Smooth muscle cell of the brain vasculature (primary cell): ENCODE measurements around the gene CD300H.

ENCODE experiments used
- DNase-seq: peaks from one replicate; pipeline ENCODE4 v3.0.0-alpha.2; 2012; ENCODE audit warnings: low read depth, low spot score

CD300H gene

DNA sequence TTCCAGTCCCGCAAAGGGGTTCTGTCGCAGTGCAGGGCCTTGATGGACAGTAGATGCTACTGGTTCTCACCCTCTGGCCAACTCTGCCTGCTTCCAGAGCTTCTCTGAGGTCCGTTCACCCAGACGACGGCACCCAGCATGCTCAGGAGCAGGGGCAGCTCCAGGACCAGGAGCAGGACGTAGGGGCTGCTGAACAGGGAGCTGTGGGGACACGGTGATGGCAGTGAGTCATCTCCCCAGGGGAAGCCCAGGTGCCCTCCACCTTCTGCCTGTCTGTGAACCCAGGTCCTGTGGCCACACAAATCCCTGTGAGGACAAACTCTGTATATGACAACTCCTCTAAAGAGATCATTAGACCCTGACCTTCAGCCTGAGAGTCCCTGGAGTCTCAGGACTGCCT is 18.0 kb downstream of the CD300H start:
- no peak for DNase-seq

DNA sequence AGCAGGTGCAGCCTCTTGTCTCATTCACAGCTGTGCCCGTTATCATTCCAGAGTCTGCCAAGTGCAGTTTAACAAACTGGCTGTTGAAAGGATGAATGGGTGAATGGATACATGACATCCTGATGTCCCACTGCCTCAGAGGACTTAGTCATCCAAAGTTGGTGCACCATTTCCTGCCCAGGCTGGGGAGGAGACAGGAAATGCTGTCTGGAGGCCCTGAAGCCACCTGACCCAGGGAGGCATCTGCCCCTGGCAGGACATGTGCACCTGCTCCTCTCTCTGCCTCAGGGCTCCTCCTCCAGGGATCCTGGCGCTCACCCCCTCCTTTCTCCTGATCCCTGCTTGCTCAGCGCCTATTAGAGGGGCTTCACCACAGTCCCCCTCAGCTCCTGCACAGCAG is 19.6 kb downstream of the CD300H start:
- no peak for DNase-seq

DNA sequence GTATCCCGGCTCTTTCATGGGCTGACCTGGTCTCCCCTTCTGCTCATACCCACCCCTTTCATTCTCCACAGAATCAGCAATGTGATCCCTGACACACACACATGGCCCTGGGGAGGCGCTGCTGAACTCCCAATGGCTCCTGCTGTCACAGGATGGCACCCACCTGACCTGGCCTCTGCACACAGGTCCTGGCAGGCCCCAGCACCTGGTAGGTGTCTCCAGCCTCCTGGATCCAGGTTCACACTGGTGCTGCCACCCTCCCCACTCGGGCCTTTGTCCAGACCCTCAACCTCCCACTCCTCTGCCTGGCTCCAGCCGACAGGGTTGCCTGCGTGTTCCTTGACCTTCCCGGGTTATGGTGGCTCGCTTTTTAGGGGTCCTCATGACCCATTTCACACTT is 20.0 kb downstream of the CD300H start:
- DNase-seq, result no peak

DNA sequence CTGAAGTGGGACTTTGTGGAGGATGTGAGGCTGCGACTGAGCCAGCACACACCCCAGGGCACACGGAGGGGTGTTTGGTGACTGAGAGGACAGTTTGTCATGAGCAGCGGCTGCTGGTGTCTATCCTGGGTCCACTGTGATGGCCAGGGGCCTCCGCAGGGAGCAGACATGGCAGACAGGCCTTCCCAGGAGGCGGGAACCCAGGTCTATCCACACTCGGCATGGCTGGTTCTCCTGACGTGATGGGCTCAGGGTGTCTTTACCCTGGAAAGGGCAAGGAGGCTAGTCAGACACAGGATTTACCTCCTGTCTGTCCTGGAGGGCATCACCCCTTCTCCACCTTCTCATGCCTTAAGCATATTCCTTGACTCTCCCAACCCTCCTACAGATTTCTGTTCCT is 20.7 kb downstream of the CD300H start:
- DNase-seq, result no peak

DNA sequence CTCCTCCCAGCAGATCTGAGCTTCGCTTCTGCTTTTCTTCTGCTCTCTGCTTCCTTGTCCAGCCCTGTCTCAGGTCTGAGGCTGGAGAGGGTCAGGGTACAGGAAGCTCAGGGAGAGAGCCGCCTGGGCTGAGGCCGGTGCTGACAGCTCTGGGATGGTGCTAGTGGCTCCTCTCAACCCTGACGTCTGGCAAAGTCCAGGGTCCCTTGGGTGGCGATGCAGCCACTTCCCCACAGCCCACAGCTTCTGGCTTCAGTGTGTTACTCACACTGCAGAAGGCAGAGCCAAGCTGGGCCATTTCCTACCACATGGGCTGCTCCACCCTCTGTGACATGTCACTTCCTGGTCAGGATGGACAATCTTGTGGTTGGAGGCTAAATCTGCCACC is 21.5 kb downstream of the CD300H start, which contains the start of gene CD300C:
TSS of gene CD300C (minus strand) at position 273 of the 388 bp plus-strand sequence. CDS start 333 bp downstream, outside the sequence.
- DNase-seq, result no peak

DNA sequence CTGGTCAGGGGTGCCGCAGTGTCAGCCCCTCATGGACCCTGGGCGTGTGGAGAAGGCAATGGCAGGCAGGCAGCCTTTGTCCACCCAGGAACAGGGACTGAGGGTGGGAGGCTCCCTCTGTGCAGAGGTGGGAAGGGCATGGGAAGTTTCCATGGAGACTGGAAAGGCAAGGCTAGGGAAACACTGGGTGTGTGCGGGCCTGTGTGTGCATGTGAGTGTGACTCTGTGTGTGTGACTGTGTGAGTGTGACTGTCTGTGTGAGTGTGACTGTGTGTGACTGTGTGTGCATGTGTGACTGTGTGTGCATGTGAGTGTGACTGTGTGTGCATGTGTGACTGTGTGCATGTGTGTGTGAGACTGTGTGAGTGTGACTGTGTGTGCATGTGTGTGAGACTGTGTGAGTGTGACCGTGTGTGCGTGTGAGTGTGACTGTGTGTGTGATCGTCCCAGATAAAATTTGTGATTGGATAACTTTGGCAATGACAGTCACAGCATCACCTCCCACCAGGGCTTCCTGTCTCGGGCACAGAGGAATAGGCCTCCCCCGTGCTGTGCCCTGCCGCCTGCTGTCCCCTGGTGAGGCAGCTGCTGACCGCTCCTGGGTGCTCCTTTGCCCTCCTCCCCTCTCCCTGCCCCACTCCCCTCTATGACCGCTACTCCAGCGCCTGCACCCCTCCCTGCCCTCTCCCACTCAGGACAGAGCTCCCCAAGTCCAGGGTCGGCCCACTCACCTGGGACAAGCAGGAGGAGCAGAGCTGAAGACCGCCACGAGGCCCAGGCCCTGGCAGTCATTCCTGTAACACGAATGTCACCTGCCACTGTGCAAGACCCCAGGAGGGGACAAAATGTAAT is 22.1 kb downstream of the CD300H start:
- no peak for DNase-seq

DNA sequence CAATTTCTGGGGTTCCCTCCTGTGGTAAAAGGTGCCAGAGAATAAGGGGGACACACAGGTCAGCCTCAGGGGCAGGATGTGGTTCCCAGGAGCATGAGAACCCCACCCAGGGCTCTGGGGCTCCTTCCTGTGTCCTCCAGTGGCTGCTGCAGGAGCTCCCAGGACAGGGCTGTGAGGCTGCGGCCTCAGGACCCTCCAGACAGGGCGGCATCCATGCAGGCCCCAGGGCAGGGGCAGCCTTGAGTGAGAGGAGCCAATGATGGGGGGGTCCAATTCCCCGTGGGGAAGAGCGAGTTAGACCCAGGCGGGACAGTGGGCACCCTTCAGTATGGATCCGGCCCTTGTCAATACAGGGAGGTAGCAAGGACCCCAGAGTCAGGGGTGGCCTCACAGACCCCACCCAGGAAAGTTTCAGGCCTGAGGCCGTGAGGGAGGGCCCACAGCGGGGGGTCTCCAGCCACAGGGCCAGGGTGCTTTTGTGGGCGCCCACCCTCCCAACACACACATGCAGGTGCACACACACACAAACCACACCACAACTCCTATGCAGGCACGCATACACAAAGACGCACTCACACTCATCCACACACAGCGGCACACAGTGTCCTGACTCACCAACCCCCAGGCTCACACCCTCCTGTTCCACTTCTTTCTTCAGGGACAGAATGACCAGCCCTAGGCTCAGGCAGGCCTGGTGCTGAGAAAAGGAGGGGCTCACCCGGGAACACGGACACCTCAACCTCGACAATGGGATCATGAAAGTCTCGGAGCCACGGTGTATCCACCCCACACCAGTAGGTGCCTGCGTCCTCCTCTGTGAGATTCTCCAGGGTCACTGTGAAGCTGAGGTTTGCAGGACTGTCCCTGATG is 23.2 kb downstream of the CD300H start:
- no peak for DNase-seq

DNA sequence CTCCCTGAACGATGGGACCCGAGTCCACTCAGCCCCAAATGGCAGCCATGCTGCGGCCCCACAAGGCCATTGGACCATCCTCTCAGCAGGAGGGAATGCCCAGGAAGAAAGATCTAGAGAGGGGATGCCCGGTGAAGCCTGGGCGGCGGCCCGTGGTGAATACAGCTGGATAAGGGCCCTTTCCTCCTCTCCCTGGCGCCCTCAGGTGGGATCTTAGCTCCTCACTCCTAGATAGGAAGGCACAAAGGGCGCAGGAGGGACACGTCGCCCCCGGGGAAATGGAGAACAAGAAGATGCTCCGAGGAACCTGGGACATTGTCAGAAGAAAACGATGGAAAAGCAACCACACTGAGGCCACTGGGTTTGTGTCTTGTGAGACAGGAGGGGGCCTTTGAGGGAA is 23.9 kb downstream of the CD300H start:
- DNase-seq, result no peak

DNA sequence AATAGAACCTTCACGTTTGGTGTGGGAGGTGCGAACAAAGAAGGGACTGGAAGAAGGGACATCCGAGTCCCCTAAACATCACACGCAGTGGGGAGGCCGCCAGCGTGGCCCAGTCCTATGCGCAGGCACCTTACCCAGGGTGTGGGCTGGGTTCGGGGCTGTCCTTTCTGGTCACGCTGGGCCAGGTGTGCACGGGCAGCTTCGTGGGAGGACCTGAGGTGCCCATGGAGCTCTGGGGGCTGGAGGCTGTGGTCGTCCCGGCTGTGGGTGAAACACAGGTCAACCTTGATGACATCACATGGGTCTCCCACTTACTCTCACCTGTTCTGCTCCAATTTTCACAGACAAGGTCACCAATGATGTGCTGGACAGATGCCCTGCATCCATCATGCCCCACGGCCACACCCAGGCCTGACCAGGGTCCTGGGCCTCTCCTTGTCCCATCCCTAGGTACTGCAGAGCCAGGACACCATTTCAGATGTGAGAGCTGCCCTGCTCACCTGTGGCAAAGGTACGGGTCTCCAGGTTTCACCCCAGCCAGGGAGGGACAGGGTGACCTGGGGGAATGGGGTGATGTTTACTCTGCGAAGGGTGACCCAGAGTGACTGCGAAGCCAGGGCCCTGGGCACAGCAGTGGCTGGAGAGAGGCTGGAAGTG is 24.5 kb downstream of the CD300H start:
- no peak for DNase-seq

DNA sequence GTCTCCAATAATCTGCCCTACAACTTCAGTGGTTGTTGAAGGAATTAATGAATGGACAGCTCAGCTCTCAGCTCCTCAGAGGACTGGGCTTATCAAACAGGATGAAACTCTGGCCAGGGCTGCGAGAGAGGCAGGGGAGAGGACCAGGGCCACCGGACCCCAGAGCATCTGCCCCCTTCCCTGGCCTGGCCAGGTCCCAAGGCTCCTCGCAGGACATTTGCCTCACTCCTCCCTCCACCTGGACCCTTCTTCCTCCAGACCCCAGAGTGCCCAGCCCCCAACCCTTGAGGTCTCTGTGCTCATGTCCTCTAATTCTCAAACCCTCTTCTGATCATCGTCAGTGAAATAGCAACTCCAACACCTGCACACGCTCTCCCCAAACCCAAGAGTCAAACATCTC is 25.1 kb downstream of the CD300H start:
- DNase-seq, result no peak

DNA sequence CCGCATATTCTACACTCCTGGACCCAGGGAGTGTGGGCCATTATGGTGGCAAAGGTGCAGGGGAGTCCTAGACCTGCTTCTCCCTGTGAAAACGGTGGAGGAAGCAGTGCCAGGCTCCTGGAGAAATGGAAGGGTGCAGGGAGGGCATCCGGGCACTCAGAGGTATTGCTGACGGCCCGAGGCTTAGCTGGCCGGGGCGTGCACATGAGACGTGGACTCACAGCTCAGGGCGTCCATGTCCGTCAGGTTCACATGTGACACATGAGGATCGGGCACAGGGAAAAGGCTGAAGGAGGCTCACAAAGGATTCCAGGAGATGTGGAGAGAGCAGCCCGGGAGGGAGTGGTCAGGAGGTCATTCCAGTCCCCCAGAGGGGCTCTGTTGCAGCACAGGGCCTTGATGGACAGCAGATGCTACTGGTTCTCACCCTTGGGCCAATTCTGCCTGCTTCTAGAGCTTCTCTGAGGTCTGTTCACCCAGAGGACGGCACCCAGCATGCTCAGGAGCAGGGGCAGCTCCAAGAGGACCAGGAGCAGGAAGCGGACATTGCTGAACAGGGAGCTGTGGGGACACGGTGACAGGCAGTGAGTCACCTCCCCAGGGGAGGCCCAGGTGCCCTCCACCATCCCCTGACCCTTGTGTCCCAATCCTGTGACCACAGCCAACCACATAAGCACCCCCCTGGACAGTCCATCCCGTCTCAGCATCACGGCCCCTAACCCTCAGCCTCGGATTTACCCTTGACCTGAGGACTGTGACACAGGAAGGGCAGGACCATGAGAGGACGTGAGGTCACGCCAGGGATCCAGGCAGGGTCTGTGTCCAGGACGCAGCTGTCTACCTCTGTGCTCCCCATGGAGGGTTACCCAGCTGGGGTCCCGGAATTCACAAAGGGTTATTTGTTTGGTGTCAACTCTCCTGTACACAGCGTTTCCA is 25.9 kb downstream of the CD300H start:
- DNase-seq, result no peak

DNA sequence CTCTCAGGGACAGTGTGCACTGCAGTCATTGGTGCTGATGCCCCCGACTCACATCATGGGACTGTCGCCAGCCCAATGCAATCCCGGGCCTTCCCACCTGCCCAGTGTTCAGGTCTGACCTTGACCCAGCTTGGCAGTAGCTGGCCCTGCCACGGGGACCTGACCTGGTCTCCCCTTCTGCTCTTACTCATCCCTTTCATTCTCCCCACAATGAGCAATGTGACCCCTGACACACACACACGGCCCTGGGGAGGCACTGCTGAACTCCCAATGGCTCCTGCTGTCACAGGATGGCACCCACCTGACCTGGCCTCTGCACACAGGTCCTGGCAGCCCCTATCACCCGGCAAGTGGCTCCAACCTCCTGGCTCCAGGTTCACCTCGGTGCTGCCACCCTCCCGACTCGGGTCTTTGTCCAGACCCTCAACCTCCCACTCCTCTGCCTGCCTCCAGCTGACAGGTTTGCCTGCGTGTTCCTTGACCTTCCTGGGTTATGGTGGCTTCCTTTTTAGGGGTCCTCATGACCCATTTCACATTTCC is 28.0 kb downstream of the CD300H start:
- DNase-seq, result no peak

DNA sequence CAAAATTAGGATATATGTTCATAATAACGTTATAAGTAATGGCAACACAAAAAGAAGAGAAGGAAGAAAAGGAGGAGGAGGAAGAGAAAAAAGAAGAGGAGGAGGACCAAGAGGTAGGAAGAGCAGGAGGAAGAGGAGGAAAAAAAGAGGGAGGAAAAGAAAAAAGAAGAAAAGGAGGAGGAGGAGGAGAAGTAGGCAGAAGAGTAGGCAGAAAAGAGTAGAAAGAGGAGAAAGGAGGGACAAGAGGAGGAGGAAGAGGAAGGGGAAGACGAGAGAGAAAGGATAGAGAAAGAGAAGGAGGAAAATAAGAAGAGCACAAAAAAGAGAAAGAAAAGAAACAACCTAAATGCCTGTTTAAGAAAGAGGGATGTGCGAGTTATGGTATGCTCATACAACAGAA is 30.4 kb downstream of the CD300H start:
- DNase-seq, result no peak

DNA sequence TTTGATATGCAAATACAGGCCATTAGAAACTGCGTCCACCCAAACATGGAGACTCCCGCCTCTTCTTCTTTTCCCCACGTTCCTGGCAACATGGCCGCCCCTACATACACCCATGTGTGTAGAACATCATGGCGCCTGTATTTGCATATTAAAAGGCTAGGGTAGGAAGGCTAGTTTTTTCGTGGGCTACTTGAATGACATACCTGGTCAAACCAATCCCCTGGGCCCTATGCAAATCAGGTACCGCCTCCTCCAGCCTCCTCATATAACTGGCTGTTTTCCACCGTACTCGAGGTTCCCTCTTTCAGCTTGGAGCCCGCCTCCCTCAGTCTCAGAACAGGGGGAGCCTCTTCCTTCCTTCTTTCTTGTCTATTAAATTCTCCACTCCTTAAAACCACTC is 35.2 kb downstream of the CD300H start:
- DNase-seq, result no peak

DNA sequence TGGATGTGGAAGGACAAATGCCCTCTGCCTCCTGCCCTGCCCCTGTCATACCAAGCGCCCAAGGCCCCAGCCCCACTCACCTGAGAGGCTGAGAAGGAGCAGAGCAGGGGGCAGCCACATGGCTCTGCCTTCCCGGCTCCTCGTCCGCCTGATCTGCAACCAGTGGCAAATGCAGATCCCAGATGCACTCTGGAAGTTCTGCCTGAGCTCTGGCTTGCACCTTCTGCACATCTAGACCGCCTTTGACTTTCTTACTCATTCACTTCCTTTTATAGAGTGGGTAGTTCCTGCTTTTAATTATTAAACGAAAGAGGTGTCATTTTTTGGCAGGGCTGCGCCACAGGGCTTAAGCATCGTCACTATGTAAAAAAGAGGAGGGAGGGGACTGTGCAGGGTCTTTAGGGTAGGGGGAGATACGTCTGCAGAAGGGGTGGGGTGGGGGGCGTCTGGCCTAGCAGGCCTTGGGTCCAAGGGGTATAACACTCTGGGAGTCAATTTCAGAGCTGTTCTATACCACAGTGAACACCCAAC is 36.0 kb downstream of the CD300H start, which contains the start of gene CD300LB:
TSS of gene CD300LB (minus strand) at position 245 of the 531 bp plus-strand sequence. CDS start at position 120, 125 bp downstream.
- DNase-seq, result no peak

DNA sequence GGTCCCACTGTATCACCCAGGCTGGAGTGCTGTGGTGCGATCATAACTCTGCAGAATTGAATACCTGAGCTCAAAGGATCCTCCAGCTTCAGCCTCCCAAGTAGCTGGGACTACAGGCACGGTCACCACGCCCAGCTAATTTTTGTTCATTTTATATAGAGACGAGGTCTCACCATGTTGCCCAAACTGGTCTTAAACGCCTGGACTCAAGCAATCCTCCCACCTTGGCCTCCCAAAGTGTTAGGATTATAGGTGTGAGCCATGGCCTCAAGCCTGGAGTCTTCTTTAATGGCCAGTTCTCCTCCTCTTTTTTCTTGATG is 36.5 kb downstream of the CD300H start:
- DNase-seq, result no peak

DNA sequence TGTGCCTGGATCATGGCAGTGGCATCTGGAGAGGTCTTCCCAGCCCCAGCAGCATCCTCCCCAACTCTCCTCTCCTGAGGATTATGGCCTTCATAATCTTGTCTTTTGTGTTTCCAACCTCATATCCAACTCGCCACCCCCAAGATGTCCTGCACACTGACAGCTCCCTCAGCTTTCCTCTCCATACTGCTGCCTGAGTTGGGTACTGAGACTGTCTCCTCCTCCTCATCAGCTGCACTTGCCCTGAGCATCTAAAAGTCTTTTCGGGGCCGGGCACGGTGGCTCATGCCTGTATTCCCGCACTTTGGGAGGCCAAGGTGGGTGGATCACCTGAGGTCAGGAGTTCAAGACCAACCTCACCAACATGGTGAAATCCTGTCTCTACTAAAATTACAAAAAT is 38.1 kb downstream of the CD300H start:
- no peak for DNase-seq

DNA sequence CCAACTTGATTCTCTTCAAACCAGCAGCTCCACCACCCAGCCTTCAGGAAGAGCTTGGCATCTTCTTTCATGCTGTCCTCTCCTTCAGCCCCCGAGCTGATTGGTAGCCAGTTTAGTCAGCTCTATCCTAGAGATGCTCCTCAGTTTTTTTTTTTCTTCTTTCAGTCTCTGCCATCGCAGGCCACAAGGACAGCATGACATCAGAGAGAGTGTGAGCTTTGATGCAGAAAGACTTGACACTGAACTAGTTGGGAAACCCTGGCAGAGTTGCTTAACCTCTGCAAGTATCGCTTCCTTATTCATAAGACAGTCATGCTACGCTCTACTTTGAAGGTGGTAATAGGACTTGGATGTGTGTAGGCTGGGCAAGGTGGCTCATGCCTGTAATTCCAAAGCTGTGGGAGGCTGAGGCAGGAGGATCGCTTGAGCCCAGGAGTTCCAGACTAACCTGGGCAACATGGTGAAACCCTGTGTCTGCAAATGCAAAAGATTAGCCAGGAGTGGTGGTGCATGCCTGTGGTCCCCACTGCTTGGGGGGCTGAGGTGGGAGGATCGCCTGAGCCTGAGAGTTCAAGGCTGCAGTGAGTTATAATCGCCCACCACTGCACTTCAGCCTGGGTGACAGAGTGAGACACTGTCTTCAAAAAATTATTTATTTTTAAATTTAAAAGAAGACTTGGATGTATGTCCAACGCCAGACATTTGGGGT is 38.7 kb downstream of the CD300H start:
- no peak for DNase-seq

DNA sequence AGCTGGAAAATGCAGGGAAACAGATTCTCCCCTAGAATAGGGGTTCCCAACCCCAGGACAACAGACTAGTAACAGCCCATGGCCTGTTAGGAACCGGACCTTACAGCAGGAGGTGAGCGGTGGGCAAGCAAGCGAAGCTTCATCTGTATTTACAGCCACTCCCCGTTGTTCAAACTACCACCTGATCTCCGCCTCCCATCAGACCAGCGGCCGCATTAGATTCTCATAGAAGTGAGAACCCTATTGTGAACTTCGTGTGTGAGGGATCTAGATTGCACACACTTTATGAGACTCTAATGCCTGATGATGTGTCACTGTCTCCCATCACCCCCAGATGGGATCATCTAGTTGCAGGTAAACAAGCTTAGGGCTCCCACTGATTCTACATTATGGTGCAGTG is 39.6 kb downstream of the CD300H start:
- DNase-seq, result no peak

DNA sequence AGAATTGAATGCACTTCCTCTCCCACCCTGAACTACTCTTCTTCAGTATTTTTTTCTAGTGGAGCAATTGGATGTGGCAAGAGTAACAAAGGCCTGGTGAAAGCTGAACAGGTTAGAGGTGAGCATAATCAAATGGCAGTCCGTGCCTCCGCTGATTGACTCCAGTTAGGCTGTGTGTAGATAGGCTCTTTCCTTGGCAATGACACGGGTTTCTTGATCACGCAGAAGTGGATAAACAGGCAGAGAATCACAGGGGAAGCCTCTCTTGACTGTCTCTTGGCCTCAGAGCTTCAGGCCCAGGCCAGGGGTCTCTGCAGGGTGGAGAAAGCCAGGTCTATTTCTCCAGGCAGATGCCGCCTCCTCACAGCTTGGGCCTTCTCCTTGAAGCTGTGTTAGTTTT is 40.2 kb downstream of the CD300H start:
- DNase-seq, result no peak
